NCI-H1694 (cell line): ENCODE measurements around the gene PCGF6.
"Not testable (repeated sequence)": the region's sequence is repeated elsewhere in the genome, so short reads cannot be mapped to it uniquely, and the experiment has no call there.

Experiments
- DNase-seq: peaks from one replicate; lab custom pipeline; 2025; lab: John Stamatoyannopoulos, UW

The PCGF6 gene

DNA sequence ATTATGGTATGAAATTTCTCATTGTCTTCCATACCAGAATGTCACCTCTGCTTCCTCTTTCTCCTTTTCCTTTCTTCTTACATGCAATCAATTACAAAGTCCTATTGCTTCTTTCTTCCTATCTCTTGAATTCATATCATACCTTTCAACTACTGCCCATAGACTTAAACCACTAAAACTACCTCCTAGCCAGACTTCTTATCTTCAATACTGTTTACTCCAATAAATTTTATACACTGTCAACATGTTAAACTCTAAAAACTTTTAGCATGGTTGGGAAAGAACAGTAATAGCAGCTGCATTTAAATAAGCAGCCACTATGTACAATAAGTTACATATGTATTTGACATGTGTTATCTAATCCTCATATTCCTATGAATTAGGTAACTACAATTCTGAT is 34.9 kb downstream of the PCGF6 start:
- DNase-seq = no peak

DNA sequence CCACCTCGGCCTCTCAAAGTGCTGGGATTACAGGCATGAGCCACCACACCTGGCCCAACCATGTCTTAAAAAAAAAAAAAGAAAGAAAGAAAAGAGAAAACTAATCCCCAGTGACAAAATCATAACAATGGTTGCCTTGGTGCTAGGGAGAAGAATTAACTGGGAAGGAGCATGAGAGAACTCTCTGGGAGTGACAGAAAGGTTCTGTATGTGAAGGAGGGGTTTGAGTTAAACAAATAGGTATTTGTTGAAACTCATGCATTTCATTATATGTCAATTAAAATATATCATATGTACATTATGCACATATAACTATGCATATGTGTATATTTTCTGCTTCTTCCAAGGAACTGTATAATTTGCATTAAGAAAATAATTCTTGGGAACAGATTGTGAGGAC is 40.7 kb downstream of the PCGF6 start:
- no peak for DNase-seq

DNA sequence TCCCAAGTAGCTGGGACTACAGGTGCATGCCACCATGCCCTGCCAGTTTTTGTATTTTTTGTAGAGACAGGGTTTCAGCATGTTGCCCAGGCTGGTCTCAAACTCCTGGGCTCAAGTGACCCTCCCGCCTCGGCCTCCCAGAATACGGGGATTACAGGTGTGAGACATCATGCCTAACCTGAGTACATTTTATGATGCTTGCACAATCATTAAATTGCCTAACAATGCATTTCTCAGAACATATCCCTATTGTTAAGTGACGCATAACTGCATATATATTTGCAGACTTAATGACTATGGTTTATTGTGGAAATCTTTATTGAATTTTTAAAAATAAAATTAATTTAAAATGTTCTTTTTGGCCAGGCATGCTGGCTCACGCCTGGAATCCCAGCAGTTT is 43.3 kb downstream of the PCGF6 start:
- DNase-seq = no peak

DNA sequence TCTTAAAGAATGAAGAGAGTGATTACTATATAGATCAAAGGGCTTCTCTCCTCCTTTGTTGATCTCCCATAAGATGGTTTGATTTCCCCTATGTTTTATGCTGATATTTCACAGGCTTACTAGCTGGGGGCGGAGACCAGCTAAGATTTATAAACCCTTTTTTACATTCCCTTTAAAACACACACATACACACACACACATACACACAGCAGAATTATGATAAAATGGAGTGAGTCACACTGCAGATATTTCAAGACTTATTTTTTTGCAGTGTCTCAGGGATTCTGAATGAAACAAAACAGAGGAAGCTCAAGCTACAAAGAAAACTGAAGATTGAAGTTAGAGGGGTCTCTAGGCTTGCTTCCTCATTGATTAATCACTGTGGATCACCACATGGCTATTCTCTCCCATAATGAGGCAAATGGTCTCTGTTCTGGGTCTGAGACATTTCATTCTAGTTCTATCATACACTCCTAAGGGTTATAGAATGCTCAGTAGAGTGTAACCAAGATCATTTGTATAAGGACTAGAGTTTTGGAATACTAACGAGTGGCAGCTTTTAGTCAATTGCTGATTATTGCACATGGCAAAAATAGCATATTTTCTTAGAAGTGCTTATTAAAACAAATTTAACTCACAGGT is 55.4 kb downstream of the PCGF6 start:
- DNase-seq = no peak

DNA sequence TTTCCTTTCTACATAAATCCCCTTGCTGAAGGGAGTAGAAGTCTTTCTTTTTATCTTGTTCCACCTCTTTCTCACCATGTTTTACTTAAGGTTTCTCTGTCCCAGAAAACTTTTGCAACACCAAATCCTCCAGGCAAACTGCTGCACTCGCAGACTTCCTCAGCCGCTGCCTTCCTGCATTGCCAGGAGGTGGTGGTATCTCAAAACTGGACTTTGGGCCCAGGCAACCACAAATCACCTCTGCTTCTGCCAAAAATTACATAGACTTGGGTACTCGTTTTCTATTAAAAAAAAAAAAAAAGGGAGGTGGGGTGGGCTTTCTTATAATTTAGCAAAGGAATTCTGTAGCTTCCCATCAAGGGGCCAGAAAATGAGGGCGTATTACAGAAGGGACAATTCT is 59.4 kb downstream of the PCGF6 start:
- DNase-seq = no peak

DNA sequence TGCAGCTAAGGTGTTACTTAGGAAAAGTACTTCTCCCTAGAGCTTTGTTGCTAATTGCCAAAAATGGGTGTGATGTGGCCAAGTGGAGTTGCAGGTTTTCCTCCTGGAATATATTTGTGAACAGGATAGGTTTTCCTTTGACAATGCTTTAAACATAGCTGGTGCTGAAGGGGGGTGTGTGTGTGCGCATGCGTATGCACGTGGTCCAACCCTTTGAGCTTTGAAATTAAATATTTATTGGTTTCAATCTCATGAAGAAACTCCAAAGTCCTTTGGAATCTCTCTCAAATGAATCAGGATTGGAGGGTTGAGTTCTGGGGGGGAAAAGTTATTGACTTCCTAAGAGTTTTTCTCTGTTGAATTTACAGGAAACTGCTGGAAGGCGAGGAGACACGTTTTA is 62.9 kb downstream of the PCGF6 start:
- no peak for DNase-seq

DNA sequence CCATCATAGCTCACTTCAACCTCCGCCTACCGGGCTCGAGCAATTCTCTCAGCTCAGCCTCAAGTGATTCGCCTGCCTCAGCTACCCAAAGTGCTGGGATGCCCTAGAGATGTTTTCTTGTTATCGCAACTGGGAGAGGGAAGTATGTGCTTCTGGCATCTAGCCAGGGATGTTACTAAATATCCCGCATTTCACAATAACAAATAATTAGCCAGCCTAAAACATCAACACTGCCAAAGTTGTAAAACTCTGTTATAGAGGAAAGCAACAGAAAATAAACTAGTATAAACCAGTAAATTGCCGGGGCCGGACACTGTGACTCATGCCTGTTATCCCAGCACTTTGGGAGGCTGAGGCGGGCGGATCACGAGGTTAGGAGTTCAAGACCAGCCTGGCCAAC is 66.8 kb downstream of the PCGF6 start:
- DNase-seq = no peak

DNA sequence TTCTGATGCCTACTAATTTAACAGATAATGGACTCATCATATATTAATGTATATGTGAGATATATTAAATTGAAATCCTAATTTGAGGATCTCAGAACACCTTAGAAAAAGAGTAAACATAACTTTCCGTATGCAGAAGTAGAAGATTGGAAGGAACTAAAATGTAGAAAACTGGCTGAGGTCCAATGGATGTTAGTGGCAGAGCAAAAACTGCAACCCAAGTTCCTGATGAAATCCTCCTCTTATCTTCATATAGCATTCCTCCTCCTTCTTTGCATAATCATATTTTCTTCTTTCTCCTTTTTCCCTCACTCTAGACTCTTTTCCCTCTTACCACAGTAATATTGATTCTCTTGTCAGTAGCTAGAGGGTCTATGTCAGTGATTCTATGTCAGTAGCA is 68.0 kb downstream of the PCGF6 start:
- DNase-seq = no peak

DNA sequence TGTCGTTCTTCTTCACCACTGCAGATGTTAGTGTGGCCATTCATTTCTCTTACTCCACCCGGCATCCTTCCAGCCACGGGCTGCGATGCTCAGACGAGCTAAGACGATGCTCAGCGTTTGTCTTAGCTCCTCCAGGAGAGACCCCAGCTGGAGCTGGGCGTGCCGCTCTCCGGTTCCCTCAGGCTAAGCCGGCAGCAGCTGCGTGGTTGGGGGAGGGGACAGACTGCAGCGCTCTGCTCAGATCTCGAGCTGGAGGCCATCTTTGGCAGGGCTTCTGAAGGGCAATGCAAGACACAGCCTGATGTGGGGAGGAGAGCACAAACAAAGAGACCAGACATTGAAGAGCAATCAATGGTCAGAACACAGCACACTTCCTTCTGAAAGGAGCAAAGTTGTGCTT is 69.2 kb downstream of the PCGF6 start:
- DNase-seq = peak; percentile 75

DNA sequence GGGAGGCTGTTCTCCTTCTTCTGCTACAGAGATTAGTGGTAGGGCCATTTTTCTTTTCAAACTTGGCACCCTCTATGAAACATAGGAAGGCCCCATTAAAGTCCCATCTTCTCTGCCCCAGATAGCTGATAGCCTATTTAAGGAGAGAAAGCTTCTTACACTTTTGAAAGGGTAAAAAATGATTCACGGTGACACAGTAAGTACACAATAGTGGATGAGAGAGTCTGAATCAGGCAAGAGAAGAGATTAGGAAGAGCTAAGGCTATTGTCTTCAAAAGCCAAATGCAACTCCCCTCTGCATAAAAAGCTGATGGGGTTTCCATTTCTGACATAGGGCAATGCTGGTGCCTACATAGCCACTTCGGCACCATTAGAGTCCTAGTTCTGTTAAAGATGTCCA is 70.4 kb downstream of the PCGF6 start:
- DNase-seq = no peak

DNA sequence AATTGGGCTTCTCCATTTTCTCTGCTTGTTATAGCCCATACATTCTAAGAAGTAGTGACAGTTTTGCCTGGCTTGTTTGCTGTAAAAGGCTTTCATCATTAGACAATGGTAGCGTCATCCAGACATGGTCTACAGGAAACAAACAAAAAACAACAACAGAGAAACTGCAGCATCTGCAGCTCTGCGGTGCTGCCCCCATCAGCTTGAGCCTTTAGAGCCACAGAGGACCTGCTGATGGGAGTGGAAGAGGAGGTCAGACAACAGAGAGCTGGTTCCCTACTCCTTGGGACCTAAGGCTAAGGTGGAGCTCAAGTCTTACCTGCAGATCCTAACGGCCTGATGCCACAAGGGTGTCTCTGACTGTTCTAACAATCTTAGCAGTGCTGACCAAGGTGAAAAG is 70.9 kb downstream of the PCGF6 start:
- DNase-seq = no peak

DNA sequence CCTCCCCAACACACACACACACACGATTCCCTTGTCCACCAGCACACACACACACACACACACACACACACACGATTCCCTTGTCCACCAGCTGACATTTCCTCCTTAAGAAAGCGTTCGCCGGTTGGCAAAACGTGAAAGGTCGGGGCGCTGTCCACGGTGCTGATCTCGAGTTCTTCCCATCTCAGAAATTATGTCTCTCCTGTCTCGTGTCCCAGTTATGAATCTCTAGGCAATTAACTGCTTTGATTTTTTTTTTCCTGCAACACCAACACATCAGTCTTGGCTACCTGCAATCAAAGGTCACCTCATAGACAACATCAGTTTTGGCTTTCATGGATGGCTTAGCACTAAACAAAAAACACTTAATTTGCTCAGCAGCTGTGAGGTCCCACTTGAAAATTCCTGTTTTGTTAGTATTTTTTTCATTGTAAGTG is 72.1 kb downstream of the PCGF6 start:
- no peak for DNase-seq

DNA sequence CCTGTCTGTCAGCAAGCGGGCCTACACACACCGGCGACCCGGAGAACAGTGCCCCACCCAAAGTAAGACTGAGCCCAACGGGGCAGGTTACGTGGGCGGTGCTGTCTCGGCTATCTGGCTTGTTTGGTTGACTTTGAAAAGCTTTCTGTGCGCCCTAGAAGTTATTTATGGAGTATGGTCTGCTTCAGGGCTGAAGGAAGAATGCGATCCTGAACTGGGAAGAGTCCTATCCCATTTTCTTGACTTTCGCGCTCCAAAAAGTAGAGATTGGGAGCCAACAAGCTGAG is 72.5 kb downstream of the PCGF6 start:
- DNase-seq = no peak

DNA sequence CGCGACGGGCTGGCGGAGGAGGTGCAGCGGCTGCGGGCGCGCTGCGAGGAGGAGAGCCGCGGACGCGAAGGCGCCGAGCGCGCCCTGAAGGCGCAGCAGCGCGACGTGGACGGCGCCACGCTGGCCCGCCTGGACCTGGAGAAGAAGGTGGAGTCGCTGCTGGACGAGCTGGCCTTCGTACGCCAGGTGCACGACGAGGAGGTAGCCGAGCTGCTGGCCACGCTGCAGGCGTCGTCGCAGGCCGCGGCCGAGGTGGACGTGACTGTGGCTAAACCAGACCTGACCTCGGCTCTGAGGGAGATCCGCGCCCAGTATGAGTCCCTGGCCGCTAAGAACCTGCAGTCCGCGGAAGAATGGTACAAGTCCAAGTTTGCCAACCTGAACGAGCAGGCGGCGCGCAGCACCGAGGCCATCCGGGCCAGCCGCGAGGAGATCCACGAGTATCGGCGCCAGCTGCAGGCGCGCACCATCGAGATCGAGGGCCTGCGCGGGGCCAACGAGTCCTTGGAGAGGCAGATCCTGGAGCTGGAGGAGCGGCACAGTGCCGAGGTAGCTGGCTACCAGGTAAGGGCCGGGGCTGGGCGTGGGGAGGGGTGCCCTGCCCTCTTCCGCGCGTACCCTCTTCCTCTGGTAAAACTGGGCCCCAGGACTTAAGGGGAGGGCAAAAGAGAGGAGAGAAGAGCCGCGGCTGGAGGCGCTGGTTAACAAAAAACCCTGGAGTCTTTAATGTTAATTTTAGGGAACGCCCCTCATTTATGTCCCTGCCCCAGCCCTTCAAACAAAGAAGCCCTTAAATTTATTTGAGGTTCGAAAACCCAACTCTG is 73.0 kb downstream of the PCGF6 start:
- no peak for DNase-seq

DNA sequence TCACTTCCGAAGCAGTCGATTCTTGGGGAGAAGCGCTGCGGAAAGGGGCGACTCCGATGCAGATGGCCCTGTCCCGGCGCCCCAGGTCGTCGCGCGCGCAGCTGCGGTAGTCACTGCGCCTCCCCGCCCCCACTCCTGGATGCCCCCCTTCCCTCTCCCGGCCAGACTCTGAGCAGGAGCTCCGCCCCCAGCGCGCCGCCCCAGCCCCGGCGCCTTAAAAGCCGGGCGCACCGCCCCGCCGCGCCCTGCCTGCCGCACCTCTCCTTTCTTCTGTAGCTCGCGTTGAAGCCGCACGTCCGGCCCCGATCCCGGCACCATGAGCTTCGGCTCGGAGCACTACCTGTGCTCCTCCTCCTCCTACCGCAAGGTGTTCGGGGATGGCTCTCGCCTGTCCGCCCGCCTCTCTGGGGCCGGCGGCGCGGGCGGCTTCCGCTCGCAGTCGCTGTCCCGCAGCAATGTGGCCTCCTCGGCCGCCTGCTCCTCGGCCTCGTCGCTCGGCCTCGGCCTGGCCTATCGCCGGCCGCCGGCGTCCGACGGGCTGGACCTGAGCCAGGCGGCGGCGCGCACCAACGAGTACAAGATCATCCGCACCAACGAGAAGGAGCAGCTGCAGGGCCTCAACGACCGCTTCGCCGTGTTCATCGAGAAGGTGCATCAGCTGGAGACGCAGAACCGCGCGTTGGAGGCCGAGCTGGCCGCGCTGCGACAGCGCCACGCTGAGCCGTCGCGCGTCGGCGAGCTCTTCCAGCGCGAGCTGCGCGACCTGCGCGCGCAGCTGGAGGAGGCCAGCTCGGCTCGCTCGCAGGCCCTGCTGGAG is 73.8 kb downstream of the PCGF6 start, which contains the start of gene INA:
TSS of gene INA (plus strand) at position 243 of the 817 bp plus-strand sequence. CDS start at position 317, 74 bp downstream.
- peak; percentile 57 for DNase-seq

DNA sequence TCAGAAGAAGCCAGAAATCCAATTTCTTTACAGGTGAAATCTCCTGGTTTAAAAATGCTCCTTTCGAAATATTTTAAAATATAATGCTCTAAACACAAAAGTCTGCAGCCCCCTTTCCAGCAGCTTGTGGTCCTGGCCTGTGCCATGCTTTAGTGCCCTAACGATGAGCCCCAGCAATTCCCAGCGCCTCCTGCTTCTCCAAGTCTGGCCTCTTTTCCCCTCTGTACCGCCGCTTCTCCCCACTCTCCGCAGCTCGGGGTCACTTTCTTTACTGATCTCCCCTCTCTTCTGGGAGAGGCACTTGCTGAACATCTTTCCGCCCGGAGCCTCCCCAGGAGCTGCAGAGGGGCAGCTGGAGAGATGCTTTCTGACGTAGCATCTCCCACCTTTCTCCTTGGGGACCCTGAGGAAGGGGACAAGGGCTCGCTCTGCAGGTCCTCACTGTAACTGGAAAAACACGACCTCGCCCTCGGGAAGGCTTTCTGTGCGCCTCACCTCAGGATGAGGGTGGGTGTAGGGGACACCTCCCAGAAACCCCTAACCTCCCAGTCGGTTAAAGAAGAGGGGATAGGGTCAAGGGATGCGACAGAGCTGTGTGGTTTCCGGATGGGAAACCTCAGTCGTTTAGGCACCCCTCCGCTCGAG is 74.6 kb downstream of the PCGF6 start:
- no peak for DNase-seq

DNA sequence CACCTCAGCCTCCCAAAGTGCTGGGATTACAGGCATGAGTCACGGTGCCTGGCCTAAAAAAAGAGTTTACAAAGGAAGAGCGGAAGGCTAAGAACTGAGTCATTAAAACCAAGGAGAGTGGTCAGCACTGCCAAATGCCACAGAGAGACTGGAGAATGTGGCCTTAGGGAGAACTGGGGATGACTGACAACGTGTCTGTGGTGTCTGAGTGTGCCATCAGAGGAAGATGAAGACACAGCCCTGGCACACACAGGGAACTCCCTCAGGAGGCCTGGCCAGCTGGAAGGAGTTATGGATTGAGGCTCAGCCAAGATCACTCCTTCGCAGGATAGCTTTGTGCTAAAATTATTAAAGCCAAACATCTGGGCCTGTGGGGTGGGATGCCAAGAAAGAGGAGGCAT is 77.9 kb downstream of the PCGF6 start:
- no peak for DNase-seq

DNA sequence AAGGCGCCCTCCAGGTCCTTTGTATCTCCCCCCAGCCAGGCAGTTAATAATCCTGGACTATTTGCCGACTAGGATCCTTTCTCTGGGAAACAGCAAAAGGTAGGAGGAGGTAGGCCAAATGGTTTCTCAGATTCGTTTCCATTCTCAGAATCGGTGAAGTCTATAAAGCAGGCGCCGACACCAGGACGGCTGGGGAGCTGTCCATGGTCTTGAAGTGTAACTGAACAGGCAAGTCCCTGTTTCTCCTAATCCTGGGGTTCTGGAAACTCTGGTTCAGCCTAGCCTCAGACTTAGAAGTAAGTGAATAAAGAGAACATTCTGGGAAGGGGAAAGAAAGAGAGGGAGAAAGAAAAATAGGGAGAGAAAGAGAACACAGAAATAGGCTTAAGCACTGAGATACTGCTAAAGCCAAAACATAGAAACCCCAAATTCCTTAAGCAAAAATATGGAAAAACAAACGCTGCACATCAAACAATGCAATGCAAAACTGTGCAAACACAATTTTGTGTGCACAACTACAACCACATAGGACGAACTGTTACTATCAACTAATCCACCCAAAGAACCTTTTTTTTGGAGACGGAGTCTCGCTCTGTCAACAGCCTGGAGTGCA is 85.1 kb downstream of the PCGF6 start:
- DNase-seq = no peak

DNA sequence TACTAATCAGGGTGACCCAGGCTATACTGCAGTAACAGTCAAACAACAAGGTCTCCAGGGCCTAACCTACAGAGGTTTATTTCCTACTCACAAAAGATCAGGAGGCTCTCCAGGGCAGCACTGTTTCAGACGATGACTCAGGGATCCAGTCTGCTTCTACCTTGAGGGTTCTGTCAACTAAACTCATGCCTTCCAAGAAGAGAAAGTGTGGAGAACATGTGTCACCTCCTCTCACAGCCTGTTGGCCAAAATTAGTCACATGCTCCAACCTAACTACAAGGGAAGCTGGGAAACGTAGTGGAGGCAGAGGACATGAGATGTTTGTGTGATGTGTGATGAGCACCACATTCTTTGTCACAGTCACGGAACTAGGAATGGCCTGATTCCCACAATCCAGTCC is 88.7 kb downstream of the PCGF6 start:
- no peak for DNase-seq

DNA sequence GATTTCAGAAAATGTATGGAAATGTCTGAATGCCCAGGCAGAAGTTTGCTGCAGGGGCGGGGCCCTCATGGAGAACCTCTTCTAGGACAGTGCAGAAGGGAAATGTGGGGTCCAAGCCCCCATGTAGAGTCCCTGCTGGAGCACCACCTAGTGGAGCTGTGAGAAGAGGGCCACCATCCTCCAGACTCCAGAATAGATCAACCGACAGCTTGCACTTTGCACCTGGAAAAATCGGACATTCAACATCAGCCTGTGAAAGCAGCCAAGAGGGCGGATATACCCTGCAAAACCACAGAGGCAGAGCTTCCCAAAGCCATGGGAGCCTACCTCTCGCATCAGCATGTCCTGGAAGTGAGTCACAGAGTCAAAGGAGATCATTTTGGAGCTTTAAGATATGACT is 91.0 kb downstream of the PCGF6 start:
- DNase-seq = no peak

DNA sequence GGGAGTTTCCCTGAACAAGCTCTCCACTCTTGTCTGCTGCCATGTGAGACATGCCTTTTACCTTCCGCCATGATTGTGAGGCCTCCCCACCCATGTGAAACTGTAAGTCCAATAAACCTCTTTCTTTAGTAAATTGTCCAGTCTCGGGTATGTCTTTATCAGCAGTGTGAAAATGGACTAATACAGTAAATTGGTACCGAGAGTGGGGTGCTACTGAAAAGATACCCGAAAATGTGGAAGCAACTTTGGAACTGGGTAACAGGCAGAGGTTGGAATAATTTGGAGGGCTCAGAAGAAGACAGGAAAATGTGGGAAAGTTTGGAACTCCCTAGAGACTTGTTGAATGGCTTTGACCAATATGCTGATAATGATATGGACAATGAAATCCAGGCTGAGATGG is 92.0 kb downstream of the PCGF6 start:
- DNase-seq = not testable (repeated sequence)

DNA sequence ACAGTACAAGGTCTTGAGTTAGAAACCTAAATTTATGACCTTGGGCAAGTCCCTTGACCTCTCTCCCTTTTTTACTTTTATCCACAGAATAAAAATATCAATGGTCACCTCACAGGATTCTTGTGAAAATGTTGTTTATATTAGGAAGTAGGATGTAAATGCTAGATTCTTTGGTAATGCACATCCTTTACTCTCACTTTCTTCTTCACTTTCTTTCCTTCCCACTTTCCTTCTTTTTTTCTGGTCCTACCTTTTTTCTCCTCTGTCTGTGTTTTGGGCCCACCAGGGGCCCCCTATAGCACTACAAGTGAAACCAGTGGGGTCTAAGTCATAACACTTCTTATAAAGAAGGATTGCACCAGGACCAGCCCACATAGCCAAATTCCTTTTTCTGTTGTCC is 93.1 kb downstream of the PCGF6 start:
- DNase-seq = no peak
